Natural killer cell (primary cell): ENCODE results near the gene CDC5L. TPM values are rescaled to one million over a fixed set of nuclear protein-coding genes. Genes with fewer than 3 reads are reported as not detected.

ENCODE experiments used
- ATAC-seq, 3 donors: fragments of 150-1000 bp in 2 of 3; fragments of 200-7000 bp in 1 of 3; cut with Tn5 transposase; 1 replicate in 1 of 3; 2 replicates in 2 of 3; pipeline ENCODE4 v1.10.0; 2021; ENCODE audit warnings: mild to moderate bottlenecking in 2 of 3, moderate library complexity in 2 of 3
- DNase-seq, 2 donors: peaks; one replicate each; pipeline versions ENCODE4 v3.0.0 to v3.0.0-alpha.2; 2013 to 2021; ENCODE audit warnings: mixed read lengths in 1 of 2
- H3K27ac ChIP-seq: one replicate; pipeline ENCODE4 v1.5.1; 2013; ENCODE audit warnings: mild to moderate bottlenecking, low read length
- H3K27me3 ChIP-seq: one replicate; pipeline ENCODE4 v1.6.1; 2013; ENCODE audit warnings: low read length; ENCODE audit not compliant: control insufficient read depth, insufficient read depth
- H3K36me3 ChIP-seq: one replicate; pipeline ENCODE4 v1.6.1; 2013; ENCODE audit warnings: low read length; ENCODE audit not compliant: control insufficient read depth, insufficient read depth
- H3K4me1 ChIP-seq: one replicate; pipeline ENCODE4 v1.6.1; 2013; ENCODE audit warnings: low read length; ENCODE audit not compliant: control insufficient read depth, insufficient read depth
- H3K4me3 ChIP-seq: one replicate; pipeline ENCODE4 v1.5.1; 2013; ENCODE audit warnings: low read length
- H3K9me3 ChIP-seq: one replicate; pipeline ENCODE4 v1.6.1; 2013; ENCODE audit warnings: low read length; ENCODE audit not compliant: control insufficient read depth, insufficient read depth
- H3K27ac Mint-ChIP-seq, 2 donors: one replicate each; pipeline ENCODE4 v1.8.0; 2022; ENCODE audit warnings: mild to moderate bottlenecking in 2 of 2, mixed read lengths in 2 of 2, moderate library complexity in 1 of 2
- H3K27me3 Mint-ChIP-seq, 2 donors: one replicate each; pipeline ENCODE4 v1.8.0; 2022; ENCODE audit warnings: low read depth in 2 of 2, mixed read lengths in 2 of 2
- H3K36me3 Mint-ChIP-seq: one replicate; pipeline ENCODE4 v1.8.0; 2022; ENCODE audit warnings: mixed read lengths
- H3K4me1 Mint-ChIP-seq, 2 donors: one replicate each; pipeline ENCODE4 v1.8.0; 2022; ENCODE audit warnings: mixed read lengths in 2 of 2
- H3K4me3 Mint-ChIP-seq: one replicate; pipeline ENCODE4 v1.8.0; 2022; ENCODE audit warnings: mild to moderate bottlenecking, moderate library complexity, mixed read lengths
- H3K9me3 Mint-ChIP-seq, 2 donors: one replicate each; pipeline ENCODE4 v1.8.0; 2022; ENCODE audit warnings: mixed read lengths in 2 of 2
- CTCF ChIP-seq: fragments of 200-600 bp; IDR thresholded peaks from one replicate; pipeline ENCODE4 v1.8.0; 2022; ENCODE audit warnings: antibody characterized with exemption
- WGBS: methylation state at CpG from one replicate; pipeline ENCODE4 v1.1.7; 2013; ENCODE audit warnings: missing lambda C conversion rate; ENCODE audit not compliant: insufficient coverage; 5-methylcytosine and 5-hydroxymethylcytosine counted together
- intact Hi-C: fragments of 100-400 bp; cut with micrococcal nuclease; formaldehyde crosslinking; loops from one replicate; pipeline ENCODE4 v1.14.2; 2022
- total RNA-seq, 4 donors: library from RNA; stranded (reverse); fragments of 120-200 nt in 1 of 4; gene quantifications; one replicate each; pipeline versions ENCODE4 v1.2.3 to v1.2.4, GENCODE V29; 2013 to 2022

Gene CDC5L
- total RNA-seq, 3 donors from 2014 or later (not counting 1 experiment from before 2014, with no cell fraction given) = 22.0 to 25.0 (median 24.9) TPM

DNA sequence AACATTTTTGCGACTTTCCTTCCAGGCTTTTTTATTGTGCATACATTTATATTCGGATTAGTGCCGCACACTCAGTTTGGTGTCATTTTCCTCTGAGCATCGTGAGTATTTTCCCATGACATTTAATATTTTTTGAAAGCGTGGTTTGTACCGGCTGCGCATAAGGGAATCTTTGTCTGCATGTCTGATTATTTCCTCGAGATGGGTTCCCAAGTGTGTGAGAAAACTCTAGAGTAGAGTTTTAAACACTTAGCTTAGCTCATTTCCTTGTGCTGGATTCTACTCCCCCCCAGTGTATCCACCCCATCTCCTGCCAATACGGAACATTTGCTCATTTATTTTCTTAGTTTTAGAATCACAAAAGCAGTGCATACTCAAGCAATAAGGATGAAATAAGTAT lies 94.3 kb downstream of the CDC5L start:
- Mint-ChIP-seq H3K36me3 (no peaks in the 10 kb centered on the region), H3K4me1 (no peaks in the 10 kb centered on the region), H3K9me3 (no peaks in the 10 kb centered on the region), H3K4me3 (no peak overlapping the region), H3K27me3 (peaks cover 0 to 7% of the 10 kb centered on the region in 2 donors), H3K27ac (no peak overlapping the region)
- no peak overlapping the region for H3K27ac ChIP-seq
- H3K4me3 ChIP-seq = no peak overlapping the region
- H3K9me3 ChIP-seq = no peaks in the 10 kb centered on the region
- ATAC-seq (no peak), DNase-seq (no peak)
- H3K36me3 ChIP-seq = no peaks in the 10 kb centered on the region
- no peaks in the 10 kb centered on the region for H3K27me3 ChIP-seq
- TF ChIP-seq CTCF = no peak
- 94% methylated on average over 9 of the region's 9 CpGs for WGBS
- intact Hi-C loops = no loop called here
- no peaks in the 10 kb centered on the region for H3K4me1 ChIP-seq

GRCh38 chr6:44485601-44486401 lies 98.3 kb downstream of the CDC5L start:
- no peaks in the 10 kb centered on the region for H3K9me3 Mint-ChIP-seq
- peaks cover 9 to 14% of the 10 kb centered on the region in 2 donors for H3K27me3 Mint-ChIP-seq
- Histone ChIP-seq H3K27ac (no peak overlapping the region), H3K36me3 (no peaks in the 10 kb centered on the region), H3K4me1 (no peaks in the 10 kb centered on the region), H3K9me3 (no peaks in the 10 kb centered on the region), H3K4me3 (no peak overlapping the region), H3K27me3 (no peaks in the 10 kb centered on the region)
- TF ChIP-seq CTCF = no peak
- WGBS = 80% methylated on average over 11 of the region's 12 CpGs
- no peak overlapping the region for H3K27ac Mint-ChIP-seq
- H3K4me3 Mint-ChIP-seq = no peak overlapping the region
- ATAC-seq (no peak), DNase-seq (no peak)
- H3K36me3 Mint-ChIP-seq = no peaks in the 10 kb centered on the region
- H3K4me1 Mint-ChIP-seq = no peaks in the 10 kb centered on the region
- intact Hi-C loops = no loop called here

DNA sequence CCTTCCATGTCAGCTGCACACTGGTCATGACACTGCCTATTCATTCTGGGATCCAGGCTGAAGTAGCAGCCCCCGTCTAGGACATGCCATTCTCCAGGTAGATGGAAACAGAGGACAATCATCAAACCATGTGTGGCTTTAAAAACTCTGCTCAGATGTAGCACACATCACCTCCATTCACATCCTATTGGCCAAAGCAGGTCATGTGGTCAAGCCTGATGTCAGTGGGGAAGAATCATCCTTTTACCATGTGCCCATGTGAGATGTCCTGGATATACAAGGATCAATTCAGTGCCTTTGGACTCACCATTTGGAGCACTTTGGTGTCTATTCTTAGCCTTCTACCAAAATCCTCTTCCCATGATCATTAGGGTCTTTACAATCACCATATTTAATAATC lies 99.5 kb downstream of the CDC5L start:
- no peak overlapping the region for H3K27ac ChIP-seq
- Mint-ChIP-seq H3K36me3 (no peaks in the 10 kb centered on the region), H3K27me3 (peaks cover 9 to 13% of the 10 kb centered on the region in 2 donors), H3K27ac (no peak overlapping the region), H3K9me3 (no peaks in the 10 kb centered on the region), H3K4me1 (no peaks in the 10 kb centered on the region), H3K4me3 (no peak overlapping the region)
- ATAC-seq (no peak), DNase-seq (no peak)
- H3K4me1 ChIP-seq = no peaks in the 10 kb centered on the region
- no peaks in the 10 kb centered on the region for H3K27me3 ChIP-seq
- H3K36me3 ChIP-seq = no peaks in the 10 kb centered on the region
- 92% methylated on average over 1 of the region's 1 CpG for WGBS
- intact Hi-C loops = no loop called here
- H3K9me3 ChIP-seq = no peaks in the 10 kb centered on the region
- no peak overlapping the region for H3K4me3 ChIP-seq
- TF ChIP-seq CTCF = no peak

GRCh38 chr6:44487586-44487985 lies 100.1 kb downstream of the CDC5L start:
- H3K4me3 Mint-ChIP-seq = no peak overlapping the region
- Histone ChIP-seq H3K27ac (no peak overlapping the region), H3K4me1 (no peaks in the 10 kb centered on the region), H3K4me3 (no peak overlapping the region), H3K9me3 (no peaks in the 10 kb centered on the region), H3K36me3 (no peaks in the 10 kb centered on the region), H3K27me3 (no peaks in the 10 kb centered on the region)
- no peak for ATAC-seq
- DNase-seq = no peak
- H3K4me1 Mint-ChIP-seq = no peaks in the 10 kb centered on the region
- WGBS = 66% methylated on average over 2 of the region's 2 CpGs
- H3K36me3 Mint-ChIP-seq = no peaks in the 10 kb centered on the region
- TF ChIP-seq CTCF = no peak
- intact Hi-C loops = no loop called here
- H3K27me3 Mint-ChIP-seq = peaks cover 9 to 18% of the 10 kb centered on the region in 2 donors
- no peaks in the 10 kb centered on the region for H3K9me3 Mint-ChIP-seq
- H3K27ac Mint-ChIP-seq = no peak overlapping the region
